Measurements from ENCODE around the gene TBC1D22A. TPM values are rescaled to one million over a fixed set of nuclear protein-coding genes. Genes with fewer than 3 reads are reported as not detected.

The TBC1D22A gene
- total RNA-seq, 1 donor, result 17.7 TPM

DNA sequence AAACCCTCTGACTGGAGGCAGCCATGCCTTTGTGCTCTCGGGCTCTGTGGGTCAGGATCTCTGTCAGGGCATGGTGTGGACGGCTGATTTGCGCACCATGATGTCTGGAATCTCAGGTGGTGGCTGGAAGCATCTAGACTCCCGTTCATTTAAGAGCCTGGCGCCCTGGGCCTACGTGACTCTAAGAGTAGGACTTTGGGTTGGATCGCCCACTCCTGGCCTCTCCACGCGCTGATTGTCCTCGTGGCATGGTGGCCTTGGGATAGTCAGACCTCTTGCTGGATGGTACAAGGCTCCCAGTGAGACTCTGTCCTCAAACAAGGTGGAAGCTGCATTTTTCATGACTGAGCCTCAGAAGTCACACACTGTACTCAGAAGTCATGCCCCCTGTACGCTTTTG is 224.3 kb downstream of the TBC1D22A start:
- DNase-seq (ENCODE audit: insufficient read length, low spot score, missing footprints), result no peak
- H3K36me3 ChIP-seq (ENCODE audit: insufficient read depth, low read length), result no peaks in the 10 kb centered on the region

GRCh38 chr22:46990937-46991550 is 228.6 kb downstream of the TBC1D22A start:
- no peaks in the 10 kb centered on the region for H3K4me1 ChIP-seq (ENCODE audit: insufficient read depth, low read length)
- TF ChIP-seq, protein P1, sequence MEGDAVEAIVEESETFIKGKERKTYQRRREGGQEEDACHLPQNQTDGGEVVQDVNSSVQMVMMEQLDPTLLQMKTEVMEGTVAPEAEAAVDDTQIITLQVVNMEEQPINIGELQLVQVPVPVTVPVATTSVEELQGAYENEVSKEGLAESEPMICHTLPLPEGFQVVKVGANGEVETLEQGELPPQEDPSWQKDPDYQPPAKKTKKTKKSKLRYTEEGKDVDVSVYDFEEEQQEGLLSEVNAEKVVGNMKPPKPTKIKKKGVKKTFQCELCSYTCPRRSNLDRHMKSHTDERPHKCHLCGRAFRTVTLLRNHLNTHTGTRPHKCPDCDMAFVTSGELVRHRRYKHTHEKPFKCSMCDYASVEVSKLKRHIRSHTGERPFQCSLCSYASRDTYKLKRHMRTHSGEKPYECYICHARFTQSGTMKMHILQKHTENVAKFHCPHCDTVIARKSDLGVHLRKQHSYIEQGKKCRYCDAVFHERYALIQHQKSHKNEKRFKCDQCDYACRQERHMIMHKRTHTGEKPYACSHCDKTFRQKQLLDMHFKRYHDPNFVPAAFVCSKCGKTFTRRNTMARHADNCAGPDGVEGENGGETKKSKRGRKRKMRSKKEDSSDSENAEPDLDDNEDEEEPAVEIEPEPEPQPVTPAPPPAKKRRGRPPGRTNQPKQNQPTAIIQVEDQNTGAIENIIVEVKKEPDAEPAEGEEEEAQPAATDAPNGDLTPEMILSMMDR (IDR thresholded peaks at IDR 0.05; ENCODE audit: extremely low read depth, low read depth, low read length), result no peak
- H3K27me3 ChIP-seq (ENCODE audit: insufficient read depth, low read length), result no peaks in the 10 kb centered on the region
- no peaks in the 10 kb centered on the region for H3K79me2 ChIP-seq (ENCODE audit: insufficient read depth, low read length)
- no peak overlapping the region for H3K4me2 ChIP-seq (ENCODE audit: insufficient read depth, low read length)
- H3K27ac ChIP-seq (ENCODE audit: low read depth, low read length), result no peak overlapping the region
- H4K20me1 ChIP-seq (ENCODE audit: insufficient read depth, low read length), result peaks cover 15% of the 10 kb centered on the region
- peak; percentile 35 for DNase-seq (ENCODE audit: insufficient read length, low spot score, missing footprints)
- H3K4me3 ChIP-seq (ENCODE audit: insufficient read depth, low read length), result no peak overlapping the region
- no peak overlapping the region for H2AFZ ChIP-seq (ENCODE audit: low read length)
- H3K36me3 ChIP-seq (ENCODE audit: insufficient read depth, low read length), result no peaks in the 10 kb centered on the region
- no peaks in the 10 kb centered on the region for H3K9me3 ChIP-seq (ENCODE audit: low read depth, low read length)

More for the DNA sequence above, 224.3 kb downstream of the TBC1D22A start:
- Histone ChIP-seq H3K79me2 (ENCODE audit: insufficient read depth, low read length) (no peaks in the 10 kb centered on the region), H3K27me3 (ENCODE audit: insufficient read depth, low read length) (no peaks in the 10 kb centered on the region), H3K9me3 (ENCODE audit: low read depth, low read length) (no peaks in the 10 kb centered on the region), H2AFZ (ENCODE audit: low read length) (no peak overlapping the region), H3K4me2 (ENCODE audit: insufficient read depth, low read length) (no peak overlapping the region), H4K20me1 (ENCODE audit: insufficient read depth, low read length) (peaks cover 16% of the 10 kb centered on the region), H3K27ac (ENCODE audit: low read depth, low read length) (no peak overlapping the region), H3K4me1 (ENCODE audit: insufficient read depth, low read length) (peaks cover 18% of the 10 kb centered on the region), H3K4me3 (ENCODE audit: insufficient read depth, low read length) (no peak overlapping the region)
- TF ChIP-seq, protein P1 (IDR thresholded peaks at IDR 0.05; ENCODE audit: extremely low read depth, low read depth, low read length), result no peak

DNA sequence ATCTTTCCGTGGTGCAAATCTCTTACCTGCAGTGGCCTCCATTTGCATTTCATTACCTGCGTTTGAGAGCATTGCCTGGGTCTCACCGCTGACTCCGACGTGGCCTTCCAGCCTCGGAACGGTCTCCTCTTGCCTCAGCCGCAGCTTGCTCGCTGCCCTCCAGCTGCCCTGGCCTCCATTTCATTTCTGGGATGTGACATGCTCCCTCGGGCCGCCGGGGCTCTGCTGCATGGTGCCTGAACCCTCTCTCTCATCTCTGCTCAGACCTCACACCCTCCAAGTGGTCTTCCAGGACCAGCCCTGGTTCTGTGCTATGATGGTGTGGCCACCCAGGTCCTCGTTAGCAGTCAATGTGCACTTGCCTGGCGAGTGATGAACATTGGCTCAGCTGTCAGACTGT is 229.2 kb downstream of the TBC1D22A start:
- Histone ChIP-seq H3K4me2 (ENCODE audit: insufficient read depth, low read length) (no peak overlapping the region), H3K9me3 (ENCODE audit: low read depth, low read length) (no peaks in the 10 kb centered on the region), H3K36me3 (ENCODE audit: insufficient read depth, low read length) (no peaks in the 10 kb centered on the region), H3K79me2 (ENCODE audit: insufficient read depth, low read length) (no peaks in the 10 kb centered on the region), H3K4me3 (ENCODE audit: insufficient read depth, low read length) (no peak overlapping the region), H3K27me3 (ENCODE audit: insufficient read depth, low read length) (no peaks in the 10 kb centered on the region), H4K20me1 (ENCODE audit: insufficient read depth, low read length) (peaks cover 18% of the 10 kb centered on the region), H3K27ac (ENCODE audit: low read depth, low read length) (no peak overlapping the region), H2AFZ (ENCODE audit: low read length) (no peak overlapping the region), H3K4me1 (ENCODE audit: insufficient read depth, low read length) (no peaks in the 10 kb centered on the region)
- TF ChIP-seq, protein P1 (IDR thresholded peaks at IDR 0.05; ENCODE audit: extremely low read depth, low read depth, low read length), result no peak
- DNase-seq (ENCODE audit: insufficient read length, low spot score, missing footprints), result peak; percentile 21

- Histone ChIP-seq H3K27ac (ENCODE audit: low read depth, low read length) (no peak overlapping the region), H3K4me3 (ENCODE audit: insufficient read depth, low read length) (no peak overlapping the region), H3K4me1 (ENCODE audit: insufficient read depth, low read length) (no peaks in the 10 kb centered on the region), H3K4me2 (ENCODE audit: insufficient read depth, low read length) (no peak overlapping the region), H3K36me3 (ENCODE audit: insufficient read depth, low read length) (no peaks in the 10 kb centered on the region), H2AFZ (ENCODE audit: low read length) (no peak overlapping the region), H3K27me3 (ENCODE audit: insufficient read depth, low read length) (no peaks in the 10 kb centered on the region), H4K20me1 (ENCODE audit: insufficient read depth, low read length) (peaks cover 17% of the 10 kb centered on the region), H3K79me2 (ENCODE audit: insufficient read depth, low read length) (no peaks in the 10 kb centered on the region), H3K9me3 (ENCODE audit: low read depth, low read length) (no peaks in the 10 kb centered on the region)
- peak; percentile 42 for DNase-seq (ENCODE audit: insufficient read length, low spot score, missing footprints)
- TF ChIP-seq, protein P1 (IDR thresholded peaks at IDR 0.05; ENCODE audit: extremely low read depth, low read depth, low read length), result no peak
Observed at GRCh38 chr22:46992121-46992731, 229.8 kb downstream of the TBC1D22A start.

Measured in osteoblast (primary cell).